Measurements from ENCODE around the gene KRTAP10-11.
"Not testable (repeated sequence)": the region's sequence is repeated elsewhere in the genome, so short reads cannot be mapped to it uniquely, and the experiment has no call there.

Gene KRTAP10-11

DNA sequence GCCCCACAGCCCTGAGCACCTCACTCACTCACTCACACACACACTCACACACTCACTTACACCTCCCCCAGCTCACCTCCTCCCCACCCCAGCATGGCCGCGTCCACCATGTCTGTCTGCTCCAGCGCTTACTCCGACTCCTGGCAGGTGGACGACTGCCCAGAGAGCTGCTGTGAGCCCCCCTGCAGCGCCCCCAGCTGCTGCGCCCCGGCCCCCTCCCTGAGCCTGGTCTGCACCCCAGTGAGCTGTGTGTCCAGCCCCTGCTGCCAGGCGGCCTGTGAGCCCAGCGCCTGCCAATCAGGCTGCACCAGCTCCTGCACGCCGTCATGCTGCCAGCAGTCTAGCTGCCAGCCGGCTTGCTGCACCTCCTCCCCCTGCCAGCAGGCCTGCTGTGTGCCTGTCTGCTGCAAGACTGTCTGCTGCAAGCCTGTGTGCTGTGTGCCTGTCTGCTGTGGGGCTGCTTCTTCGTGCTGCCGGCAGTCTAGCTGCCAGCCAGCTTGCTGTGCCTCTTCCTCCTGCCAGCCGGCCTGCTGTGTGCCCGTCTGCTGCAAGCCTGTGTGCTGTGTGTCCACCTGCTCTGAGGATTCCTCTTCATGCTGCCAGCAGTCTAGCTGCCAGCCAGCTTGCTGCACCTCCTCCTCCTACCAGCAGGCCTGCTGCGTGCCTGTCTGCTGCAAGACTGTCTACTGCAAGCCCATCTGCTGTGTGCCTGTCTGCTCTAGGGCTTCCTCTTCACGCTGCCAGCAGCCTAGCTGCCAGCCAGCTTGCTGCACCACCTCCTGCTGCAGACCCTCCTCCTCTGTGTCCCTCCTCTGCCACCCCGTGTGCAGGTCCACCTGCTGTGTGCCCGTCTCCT is at the start of gene KRTAP10-11:
KRTAP10-11 (plus strand) TSS at position 49 of the 856 bp plus-strand sequence; CDS start at position 94, 45 bp downstream.
- DNase-seq, result not testable (repeated sequence)

DNA sequence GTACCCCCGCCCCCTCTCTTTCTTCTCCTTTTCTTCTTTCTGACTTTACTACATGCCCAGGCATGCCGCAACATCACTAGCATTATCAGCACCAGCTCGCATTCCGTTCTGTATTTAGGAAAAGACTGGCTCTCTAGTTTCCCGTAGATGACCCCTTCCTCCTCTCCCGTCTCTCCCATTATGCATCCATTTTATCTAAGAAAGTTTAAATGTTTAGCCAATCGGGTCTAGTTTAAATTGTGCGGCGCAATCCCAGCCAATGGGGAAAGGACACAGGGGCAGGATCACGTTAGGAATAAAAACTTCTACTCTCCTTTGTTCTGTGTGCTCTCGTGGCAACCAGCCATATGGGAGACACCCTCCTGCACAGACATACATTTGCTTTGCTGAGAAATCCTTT is 48.2 kb upstream of the KRTAP10-11 start:
- DNase-seq, result no peak

DNA sequence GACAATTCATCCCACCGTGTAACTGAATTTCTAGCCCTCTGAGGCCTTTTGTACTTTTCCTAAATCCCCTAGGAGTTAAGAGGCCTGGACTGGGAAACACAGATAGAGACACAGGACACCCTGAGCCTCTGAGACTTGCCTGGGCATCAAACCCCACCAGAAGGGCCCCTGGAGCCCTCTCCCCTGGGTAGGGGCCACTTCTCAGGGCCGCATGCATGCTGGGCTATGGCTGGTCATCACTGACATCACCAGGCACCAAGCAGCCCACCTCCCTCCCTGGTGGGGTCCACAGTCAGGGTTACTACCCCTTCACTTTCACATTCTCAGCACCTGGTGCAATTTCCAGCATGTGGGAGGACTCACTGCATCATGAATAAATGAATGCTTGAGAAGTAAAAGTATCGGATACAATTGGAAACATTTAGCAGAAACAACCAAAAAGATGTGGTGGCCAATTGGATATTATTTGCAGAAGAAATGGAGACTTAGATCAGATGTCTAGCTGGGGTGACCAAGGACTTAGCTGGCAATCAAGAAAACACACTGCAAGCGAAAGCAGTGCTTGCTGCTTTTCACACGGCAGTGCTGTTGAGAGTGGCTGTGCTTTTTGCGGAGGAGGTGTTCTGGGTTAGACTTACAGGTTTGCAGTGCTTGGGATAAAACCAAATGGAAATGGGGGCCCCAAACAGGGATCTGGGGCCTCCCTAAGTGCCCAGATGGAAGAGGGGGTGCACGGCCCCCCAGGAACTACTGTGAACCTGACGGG is 46.8 kb upstream of the KRTAP10-11 start:
- DNase-seq, result no peak

- DNase-seq, result not testable (repeated sequence)
Observed at GRCh38 chr21:44600118-44600978, 45.9 kb upstream of the KRTAP10-11 start, which contains the start of gene KRTAP10-7. Gene KRTAP10-7, plus strand, starts transcription at chr21:44600597. Its CDS starts 25 bp downstream, at chr21:44600622.

DNA sequence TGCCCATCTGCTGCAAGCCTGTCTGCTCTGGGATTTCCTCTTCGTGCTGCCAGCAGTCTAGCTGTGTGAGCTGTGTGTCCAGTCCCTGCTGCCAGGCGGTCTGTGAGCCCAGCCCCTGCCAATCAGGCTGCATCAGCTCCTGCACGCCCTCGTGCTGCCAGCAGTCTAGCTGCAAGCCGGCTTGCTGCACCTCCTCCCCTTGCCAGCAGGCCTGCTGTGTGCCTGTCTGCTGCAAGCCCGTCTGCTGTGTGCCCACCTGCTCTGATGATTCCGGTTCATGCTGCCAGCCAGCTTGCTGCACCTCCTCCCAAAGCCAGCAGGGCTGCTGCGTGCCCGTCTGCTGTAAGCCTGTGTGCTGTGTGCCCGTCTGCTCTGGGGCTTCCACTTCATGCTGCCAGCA is 45.1 kb upstream of the KRTAP10-11 start:
- DNase-seq, result not testable (repeated sequence)

GRCh38 chr21:44601596-44602462 is 44.4 kb upstream of the KRTAP10-11 start:
- no peak for DNase-seq

- DNase-seq, result no peak
Observed at GRCh38 chr21:44602463-44602850, 43.8 kb upstream of the KRTAP10-11 start.

- DNase-seq, result no peak
Observed at GRCh38 chr21:44603109-44603875, 42.9 kb upstream of the KRTAP10-11 start.

DNA sequence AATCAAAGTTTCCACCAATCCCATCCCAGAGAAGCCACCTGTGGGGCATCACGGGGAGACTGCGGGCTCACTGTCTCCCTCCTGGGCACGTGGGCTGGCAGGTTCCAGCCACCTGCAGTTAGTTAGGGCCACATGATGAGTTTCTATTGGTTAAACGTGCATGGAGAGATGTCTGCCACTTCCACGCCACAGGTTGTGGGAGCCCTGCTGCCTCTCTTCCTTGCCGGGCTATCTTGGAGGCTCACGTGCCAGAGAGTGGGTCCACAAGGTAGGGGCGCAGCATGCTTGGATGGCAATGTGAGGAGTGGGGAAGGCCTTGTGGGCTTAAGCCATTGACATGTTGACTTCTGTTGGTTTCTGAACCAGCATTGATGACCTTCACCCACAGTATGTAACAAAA is 42.3 kb upstream of the KRTAP10-11 start:
- DNase-seq, result no peak

GRCh38 chr21:44606495-44606894 is 39.7 kb upstream of the KRTAP10-11 start:
- DNase-seq, result no peak

- no peak for DNase-seq
Observed at GRCh38 chr21:44609193-44609592, 37.0 kb upstream of the KRTAP10-11 start.

DNA sequence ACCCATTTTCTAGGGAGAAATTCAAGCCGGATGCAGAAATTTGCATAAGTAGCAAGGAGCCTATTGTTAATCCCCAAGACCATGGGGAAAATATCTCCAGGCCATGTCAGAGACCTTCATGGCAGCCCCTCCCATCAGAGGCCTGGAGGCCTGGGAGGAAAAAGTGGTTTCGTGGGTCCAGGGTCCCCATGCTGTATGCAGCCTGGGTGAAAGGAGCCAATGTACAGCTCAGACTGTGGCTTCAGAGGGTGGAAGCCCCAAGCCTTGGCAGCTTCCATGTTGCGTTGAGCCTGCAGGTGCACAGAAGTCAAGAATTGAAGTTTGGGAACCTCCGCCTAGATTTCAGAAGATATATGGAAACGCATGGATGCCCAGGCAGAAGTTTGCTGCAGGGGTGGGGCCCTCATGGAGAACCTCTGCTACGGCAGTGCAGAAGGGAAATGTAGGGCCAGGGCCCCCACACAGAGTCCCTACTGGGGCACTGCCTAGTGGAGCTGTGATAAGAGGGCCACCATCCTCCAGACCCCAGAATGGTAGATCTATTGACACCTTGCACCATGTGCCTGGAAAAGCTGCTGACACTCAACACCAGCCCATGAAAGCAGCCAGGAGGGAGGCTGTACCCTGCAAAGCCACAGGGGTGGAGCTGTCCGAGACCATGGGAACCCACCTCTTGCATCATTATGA is 35.9 kb upstream of the KRTAP10-11 start:
- DNase-seq, result not testable (repeated sequence)

DNA sequence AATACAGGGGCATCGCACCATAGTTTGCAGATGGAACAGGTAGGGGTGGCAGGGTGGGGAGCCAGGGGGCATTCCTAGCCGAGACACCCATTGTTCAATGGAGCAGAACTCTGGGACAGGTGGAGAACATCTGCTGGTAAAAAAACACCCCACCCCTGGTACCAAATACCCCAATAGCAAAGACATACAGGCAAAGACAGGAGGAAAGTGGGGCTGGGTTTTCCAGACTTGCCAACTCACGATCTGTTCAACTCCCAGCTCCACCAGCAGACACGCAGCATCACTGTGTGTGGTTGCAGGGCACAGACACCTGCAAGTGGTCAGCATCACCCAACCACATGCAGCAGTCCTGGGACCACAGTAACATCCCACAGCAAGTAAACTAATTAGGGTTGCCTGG is 34.7 kb upstream of the KRTAP10-11 start:
- DNase-seq, result no peak

DNA sequence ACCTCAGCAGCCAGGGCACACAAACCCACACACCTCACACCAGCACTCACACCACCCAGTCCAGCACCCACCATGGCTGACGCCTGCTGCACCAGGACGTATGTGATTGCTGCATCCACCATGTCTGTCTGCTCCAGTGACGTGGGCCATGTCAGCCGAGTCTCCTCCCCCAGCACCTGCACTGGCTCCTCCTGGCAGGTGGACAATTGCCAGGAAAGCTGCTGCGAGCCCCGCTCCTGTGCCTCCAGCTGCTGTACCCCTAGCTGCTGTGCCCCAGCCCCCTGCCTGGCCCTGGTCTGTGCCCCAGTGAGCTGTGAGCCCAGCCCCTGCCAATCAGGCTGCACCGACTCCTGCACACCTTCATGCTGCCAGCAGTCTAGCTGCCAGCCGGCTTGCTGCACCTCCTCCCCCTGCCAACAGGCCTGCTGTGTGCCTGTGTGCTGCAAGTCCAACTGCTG is 34.2 kb upstream of the KRTAP10-11 start, which contains the start of gene KRTAP10-8:
KRTAP10-8 (plus strand) TSS at position 51 of the 458 bp plus-strand sequence; CDS start at position 73, 22 bp downstream.
- no peak for DNase-seq

DNA sequence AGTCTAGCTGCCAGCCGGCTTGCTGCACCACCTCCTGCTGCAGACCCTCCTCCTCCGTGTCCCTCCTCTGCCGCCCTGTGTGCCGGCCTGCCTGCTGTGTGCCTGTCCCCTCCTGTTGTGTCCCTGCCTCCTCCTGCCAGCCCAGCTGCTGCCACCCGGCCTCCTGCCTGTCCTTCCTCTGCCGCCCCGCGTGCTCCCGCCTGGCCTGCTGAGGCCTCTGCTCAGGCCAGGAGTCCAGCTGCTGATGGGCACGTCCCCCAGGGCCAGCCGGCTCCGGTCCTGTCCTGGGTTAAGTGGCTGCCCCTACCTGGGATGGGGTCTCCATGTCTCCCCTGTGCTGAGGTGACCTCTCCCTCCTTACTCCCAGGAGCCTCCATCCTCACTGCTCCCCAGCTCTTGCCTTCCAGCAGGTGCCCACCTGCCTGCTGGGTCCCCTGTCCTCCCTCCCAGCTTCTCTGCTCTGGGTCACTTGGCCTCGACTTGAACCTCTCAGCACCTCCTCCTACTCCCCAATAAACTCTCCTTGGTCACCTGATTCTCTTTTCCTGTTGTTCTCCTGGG is 33.5 kb upstream of the KRTAP10-11 start:
- DNase-seq, result no peak

DNA sequence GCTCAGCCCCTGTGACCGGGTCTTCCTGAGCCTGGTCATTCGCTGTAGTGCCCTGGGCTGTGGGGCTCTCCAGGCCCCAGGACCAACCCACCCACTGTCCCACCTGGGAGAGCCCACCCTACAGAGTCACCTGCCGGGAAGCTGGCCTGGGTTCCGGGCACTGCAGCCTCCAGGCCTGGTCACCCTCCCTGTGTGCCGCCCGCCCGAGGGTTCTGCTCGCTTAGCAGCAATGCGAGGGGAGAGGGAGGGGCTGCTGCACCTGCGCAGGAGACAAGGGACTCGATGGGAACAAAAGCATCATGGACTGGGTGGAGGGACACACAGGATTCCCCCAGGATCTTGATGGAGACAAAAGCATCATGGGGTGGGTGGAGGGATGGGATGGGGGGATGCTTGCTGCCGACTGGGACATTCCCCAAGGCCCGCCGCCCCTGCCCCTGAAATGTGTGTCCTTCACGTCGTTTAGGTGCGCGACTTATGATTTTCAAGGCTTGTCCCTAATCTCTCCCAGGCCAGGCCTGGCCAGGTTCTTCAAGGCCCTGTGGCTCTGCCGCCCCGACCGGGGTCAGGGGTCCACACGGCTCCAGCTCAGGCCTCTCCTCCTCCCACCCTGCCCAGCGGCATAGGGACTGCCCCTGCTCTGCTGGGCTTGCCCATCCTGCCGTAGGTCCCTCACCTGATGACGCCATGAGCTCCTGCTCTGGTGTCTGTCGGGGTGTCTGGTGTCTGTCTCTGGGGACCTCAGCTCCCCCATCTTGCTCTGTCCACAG is 32.6 kb upstream of the KRTAP10-11 start:
- DNase-seq, result no peak

DNA sequence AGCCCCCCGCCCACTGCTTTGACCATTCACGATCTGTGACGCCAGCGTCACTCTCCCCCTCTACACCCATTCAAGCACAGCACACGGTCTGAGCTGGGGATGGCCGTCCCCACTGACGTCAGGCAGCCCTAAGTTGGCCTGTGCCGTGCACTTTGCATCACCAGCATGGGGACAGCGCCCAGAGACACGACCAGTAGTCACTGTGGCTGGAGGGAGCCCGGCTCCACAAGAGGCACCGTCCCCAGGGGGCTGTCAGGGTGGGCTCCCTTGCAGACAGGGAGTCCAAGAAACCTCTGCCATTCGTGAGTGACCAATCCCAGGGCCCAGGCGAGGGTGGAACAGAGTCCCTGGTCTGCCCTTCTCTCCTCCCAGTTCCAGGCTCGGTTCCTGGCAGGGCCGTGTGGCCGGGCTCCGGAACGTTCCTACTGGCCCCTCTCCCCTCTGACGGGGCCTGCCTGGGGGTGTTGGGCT is 32.0 kb upstream of the KRTAP10-11 start:
- DNase-seq, result no peak

DNA sequence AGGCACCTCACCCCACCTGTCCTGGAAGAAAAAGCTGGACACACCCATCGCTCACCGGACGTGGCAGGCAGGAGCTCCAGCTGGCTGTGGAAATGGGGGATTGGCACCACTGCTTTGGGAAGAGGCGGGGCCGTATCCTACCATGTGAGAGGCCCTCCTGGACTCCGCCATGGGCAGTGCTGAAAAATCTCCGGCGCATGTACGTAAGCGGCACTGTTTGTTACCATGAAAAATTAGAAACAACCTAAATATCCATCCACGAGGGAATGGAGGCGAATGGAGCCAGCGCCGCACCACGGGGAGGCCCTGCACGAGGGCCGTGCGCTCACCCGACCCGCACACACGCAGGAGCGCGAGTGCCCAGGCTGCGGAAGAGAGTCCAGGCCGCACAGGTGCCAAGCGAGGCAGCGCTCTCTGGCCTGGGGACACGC is 31.2 kb upstream of the KRTAP10-11 start:
- no peak for DNase-seq

DNA sequence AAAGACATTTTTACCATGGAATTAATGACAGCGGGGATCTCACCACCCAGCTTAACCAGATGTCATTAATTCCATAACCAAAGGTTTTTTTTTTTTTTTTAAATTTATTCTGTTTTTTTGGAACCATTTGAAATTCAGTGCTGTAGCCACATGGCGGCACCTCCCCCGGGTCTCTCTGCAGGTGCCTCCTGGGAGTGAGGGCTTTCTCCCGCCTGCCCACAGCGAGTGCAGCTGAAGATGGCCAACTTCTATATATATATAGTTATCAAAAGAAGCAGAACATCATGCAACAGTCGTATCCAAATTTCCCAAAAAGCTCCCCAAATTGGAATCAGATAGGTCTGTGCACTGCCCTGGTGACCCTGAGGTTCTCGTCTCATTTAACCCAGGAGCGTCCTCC is 30.7 kb upstream of the KRTAP10-11 start:
- no peak for DNase-seq
